ENCODE data around the gene NHLRC4. TPM values are rescaled to one million over a fixed set of nuclear protein-coding genes. Genes with fewer than 3 reads are reported as not detected.

The NHLRC4 gene
- total and polyA plus RNA-seq, 8 donors = 0.35 to 1.4 (median 0.92) TPM; not detected in 3

DNA sequence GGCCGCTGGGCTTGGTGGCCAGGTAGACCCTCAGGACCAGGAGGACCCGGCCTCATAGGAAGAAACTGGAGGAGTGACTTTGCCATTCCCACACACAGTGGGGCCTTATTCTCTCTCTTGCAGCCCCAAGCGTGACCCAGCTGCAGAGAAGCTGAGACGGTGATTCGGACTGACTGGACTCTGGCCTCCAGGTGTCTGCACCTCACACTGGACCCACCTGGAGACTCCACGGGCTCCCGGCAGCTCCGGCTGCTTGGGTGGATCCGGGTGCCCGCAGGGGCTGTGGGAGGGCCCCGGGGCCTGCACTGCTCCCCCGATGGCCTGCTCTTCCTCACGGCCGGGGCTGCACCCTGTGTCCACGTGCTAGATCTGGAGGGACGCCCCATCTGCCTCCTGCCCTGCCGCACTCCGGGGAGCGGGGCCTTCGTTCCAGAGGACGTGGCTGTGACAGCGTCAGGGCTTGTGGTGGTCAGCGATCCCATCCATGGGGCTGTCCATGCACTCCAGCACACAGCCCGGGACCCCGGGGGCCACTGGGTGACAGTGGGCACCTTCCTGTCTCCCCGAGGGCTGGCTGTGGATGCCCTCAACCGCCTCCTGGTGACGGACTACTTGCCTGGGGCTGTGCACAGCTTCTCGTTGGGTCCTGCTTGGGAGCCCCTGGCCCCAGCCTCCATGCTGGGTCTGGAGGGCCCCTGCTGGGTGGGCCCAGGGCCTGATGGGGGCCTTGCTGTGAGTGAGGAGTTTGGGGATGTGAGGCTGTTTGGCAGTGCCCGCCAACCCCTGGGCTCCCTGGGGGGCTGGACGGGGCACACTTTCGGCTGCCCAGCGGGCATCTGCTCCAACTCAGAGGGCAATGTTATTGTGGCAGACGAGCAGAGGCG is 810 bp downstream of the NHLRC4 start:
- WGBS, 5 donors = 88 to 96% (median 93%) methylated on average over 9 to 35 of the region's 35 CpGs
- Histone ChIP-seq H3K4me1 (peaks cover 44 to 62% (median 57%) of the 10 kb centered on the region in 4 donors), H3K4me3 (peak overlapping the region; percentile 23 to 31 (median 28)), H3K27me3 (peaks cover 0 to 20% (median 0%) of the 10 kb centered on the region in 3 donors), H3K27ac (peak overlapping the region in 3 of 5 donors; percentile 29 to 82 (median 47)), H3K9me3 (no peaks in the 10 kb centered on the region), H3K36me3 (peaks cover 0 to 7% (median 3%) of the 10 kb centered on the region in 4 donors)
- intact Hi-C loops (cut with DNase I; ENCODE audit: low total_unique reads) = no loop called here
- TF ChIP-seq POLR2A (IDR thresholded peaks at IDR 0.05) (no peak), POLR2AphosphoS5 (IDR thresholded peaks at IDR 0.05) (no peak), EP300 (IDR thresholded peaks at IDR 0.05) (no peak)
- TF ChIP-seq, protein P1, sequence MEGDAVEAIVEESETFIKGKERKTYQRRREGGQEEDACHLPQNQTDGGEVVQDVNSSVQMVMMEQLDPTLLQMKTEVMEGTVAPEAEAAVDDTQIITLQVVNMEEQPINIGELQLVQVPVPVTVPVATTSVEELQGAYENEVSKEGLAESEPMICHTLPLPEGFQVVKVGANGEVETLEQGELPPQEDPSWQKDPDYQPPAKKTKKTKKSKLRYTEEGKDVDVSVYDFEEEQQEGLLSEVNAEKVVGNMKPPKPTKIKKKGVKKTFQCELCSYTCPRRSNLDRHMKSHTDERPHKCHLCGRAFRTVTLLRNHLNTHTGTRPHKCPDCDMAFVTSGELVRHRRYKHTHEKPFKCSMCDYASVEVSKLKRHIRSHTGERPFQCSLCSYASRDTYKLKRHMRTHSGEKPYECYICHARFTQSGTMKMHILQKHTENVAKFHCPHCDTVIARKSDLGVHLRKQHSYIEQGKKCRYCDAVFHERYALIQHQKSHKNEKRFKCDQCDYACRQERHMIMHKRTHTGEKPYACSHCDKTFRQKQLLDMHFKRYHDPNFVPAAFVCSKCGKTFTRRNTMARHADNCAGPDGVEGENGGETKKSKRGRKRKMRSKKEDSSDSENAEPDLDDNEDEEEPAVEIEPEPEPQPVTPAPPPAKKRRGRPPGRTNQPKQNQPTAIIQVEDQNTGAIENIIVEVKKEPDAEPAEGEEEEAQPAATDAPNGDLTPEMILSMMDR (IDR thresholded peaks at IDR 0.05) = no peak
- no peak for DNase-seq

DNA sequence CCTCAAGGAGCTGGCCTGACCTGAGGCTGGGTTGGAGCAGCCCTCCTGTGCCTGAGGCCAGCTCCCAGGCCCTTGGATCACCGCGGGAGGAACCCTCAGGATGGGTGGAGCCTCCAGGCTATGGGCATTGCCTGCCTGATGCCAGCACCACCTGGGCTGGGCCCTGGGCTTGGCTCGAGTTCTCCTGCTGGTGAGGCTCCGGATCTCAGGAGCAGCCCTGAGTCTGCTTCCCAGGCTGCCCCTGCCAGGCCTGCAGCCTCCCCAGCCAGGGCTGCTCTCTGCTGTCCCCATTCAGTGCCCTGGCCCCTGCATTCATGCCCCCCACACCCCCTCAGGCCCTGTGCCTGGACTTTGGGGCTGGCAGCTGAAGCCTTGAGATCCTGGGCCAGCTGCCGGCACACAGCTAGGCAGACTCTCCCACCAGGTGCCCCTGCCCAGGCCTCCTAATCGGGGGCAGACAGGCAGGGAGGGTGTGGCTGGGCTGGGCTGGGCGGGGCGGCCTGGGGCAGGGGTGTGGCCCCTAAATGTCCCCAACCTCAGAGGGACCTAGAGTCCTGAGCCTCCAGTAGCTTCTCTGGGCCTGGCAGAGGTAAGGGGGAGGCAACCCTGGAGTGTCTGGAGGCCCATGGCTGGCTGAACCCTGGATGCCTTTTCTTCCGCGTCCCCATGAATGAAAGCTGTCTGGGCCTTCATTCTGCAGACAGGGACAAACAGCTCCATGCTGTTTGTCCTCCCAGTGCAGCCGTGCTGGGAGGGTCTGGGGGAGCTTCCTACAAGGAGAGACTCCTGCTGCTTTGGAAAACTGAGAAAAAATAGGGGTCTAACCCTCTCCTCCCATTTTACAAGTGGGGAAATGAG is 1.8 kb downstream of the NHLRC4 start:
- Histone ChIP-seq H3K27me3 (peaks cover 0 to 11% (median 0%) of the 10 kb centered on the region in 3 donors), H3K4me1 (peaks cover 44 to 71% (median 57%) of the 10 kb centered on the region in 4 donors), H3K9me3 (no peaks in the 10 kb centered on the region), H3K27ac (peak overlapping the region in 4 of 5 donors; percentile 66 to 84 (median 83)), H3K36me3 (peaks cover 0 to 10% (median 4%) of the 10 kb centered on the region in 4 donors), H3K4me3 (peak overlapping the region; percentile 91 to 99 (median 94))
- DNase-seq = peak in 1 of 2 donors; percentile 52
- intact Hi-C loops (cut with DNase I; ENCODE audit: low total_unique reads) = no loop called here
- WGBS, 5 donors = 42 to 67% (median 47%) methylated on average over 4 to 11 of the region's 11 CpGs
- TF ChIP-seq POLR2A (IDR thresholded peaks at IDR 0.05) (no peak), EP300 (IDR thresholded peaks at IDR 0.05) (no peak), POLR2AphosphoS5 (IDR thresholded peaks at IDR 0.05) (no peak)
- TF ChIP-seq, protein P1 (IDR thresholded peaks at IDR 0.05) = no peak

- peaks cover 44 to 79% (median 57%) of the 10 kb centered on the region in 4 donors for H3K4me1 ChIP-seq
- 2 to 4% (median 3%) methylated on average over 14 to 87 of the region's 87 CpGs for WGBS, 5 donors
- intact Hi-C loops (cut with DNase I; ENCODE audit: low total_unique reads) = loop anchor here (10.0 kb wide), 1 partner anchor 85 kb away; no protein-coding TSS in a partner anchor
These were observed 2.8 kb downstream of the NHLRC4 start, which contains the start of gene PIGQ for GRCh38 chr16:569445-570254. PIGQ (plus strand) TSS chr16:569968; CDS start chr16:574075, 4,107 bp downstream.

More at GRCh38 chr16:569445-570254, 2.8 kb downstream of the NHLRC4 start, which contains the start of gene PIGQ:
- peak; percentile 64 to 85 for DNase-seq
- peaks cover 4 to 20% (median 14%) of the 10 kb centered on the region in 4 donors for H3K36me3 ChIP-seq
- TF ChIP-seq POLR2A (IDR thresholded peaks at IDR 0.05) (no peak), POLR2AphosphoS5 (IDR thresholded peaks at IDR 0.05) (no peak), EP300 (IDR thresholded peaks at IDR 0.05) (no peak)
- TF ChIP-seq, protein P1 (IDR thresholded peaks at IDR 0.05) = no peak
- H3K9me3 ChIP-seq = no peaks in the 10 kb centered on the region
- H3K27me3 ChIP-seq = peaks cover 0 to 1% (median 0%) of the 10 kb centered on the region in 3 donors
- H3K4me3 ChIP-seq = peak within 1 kb of the TSS; percentile 91 to 99 (median 94)
- H3K27ac ChIP-seq = peak within 1 kb of the TSS; percentile 66 to 84 (median 82)

All from stomach (tissue), 9 donors.